Measurements from ENCODE around the gene MYO5C. TPM values are rescaled to one million over a fixed set of nuclear protein-coding genes. Genes with fewer than 3 reads are reported as not detected.

Gene MYO5C
- total RNA-seq, 6 experiments from 2014 or later: 0.02 to 0.10 TPM; not detected in 4

- Mint-ChIP-seq H3K4me1 (ENCODE audit: low read depth) (no peaks in the 10 kb centered on the region), H3K27ac (no peak overlapping the region), H3K9me3 (no peaks in the 10 kb centered on the region), H3K4me3 (no peak overlapping the region), H3K27me3 (ENCODE audit: insufficient read depth) (peaks cover 4% of the 10 kb centered on the region), H3K36me3 (ENCODE audit: low read depth) (peaks cover 8% of the 10 kb centered on the region; the same call in 1 of the 2 replicates)
- TF ChIP-seq CTCF (IDR thresholded peaks at IDR 0.05): no peak
- no peak for DNase-seq
Measured at GRCh38 chr15:52155878-52156277, 139.7 kb downstream of the MYO5C start.

DNA sequence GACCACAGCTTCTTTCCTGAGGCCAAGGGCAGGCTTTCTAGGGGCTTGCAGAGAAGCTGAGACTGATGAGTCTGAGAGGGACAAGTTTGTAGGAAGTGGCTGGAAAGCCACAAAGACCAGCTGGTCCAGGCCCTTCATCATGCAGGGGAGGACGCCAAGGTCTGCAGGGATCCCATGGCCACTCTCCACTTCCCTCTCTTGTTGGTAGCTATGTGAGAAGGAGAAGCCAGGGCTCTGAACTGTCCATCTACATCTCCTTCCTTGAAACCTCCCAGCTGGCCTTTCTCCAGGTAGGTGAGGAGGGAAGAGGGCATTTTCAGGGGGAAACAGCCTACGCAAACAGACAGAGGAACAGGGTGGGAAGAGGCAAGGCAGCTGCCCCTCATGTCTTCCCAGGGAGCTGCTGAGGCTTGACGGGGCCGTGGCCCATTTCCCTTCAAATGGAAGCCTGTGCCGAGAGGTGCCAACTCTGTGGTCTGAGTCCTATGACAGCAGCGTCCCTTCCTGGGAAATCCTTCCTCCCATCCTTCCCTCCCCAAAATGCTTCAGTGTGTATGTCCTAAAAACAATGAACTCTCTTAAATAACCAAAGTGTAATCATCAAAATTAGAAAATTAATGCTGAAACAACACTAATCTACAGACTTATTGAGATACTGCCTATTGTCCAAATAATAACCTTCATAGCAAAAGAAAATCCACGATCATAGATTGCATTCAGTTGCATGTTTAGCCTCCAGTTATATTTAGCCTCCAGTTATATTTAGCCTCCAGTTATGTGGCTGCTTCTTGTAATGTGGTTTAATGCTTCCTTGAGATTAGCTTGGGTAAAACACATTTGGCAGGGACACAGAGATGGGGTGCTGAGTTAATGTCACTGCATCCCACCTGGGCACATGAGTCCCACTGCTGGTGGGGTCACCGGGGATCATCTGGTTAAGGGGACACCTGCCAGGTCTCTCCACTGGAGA, 140.4 kb downstream of the MYO5C start:
- DNase-seq: no peak
- no peak for TF ChIP-seq CTCF (IDR thresholded peaks at IDR 0.05)
- no peak overlapping the region for H3K27ac Mint-ChIP-seq
- H3K36me3 Mint-ChIP-seq (ENCODE audit: low read depth): peaks cover 8% of the 10 kb centered on the region; the same call in 1 of the 2 replicates
- no peaks in the 10 kb centered on the region for H3K9me3 Mint-ChIP-seq
- H3K27me3 Mint-ChIP-seq (ENCODE audit: insufficient read depth): peaks cover 4% of the 10 kb centered on the region
- H3K4me1 Mint-ChIP-seq (ENCODE audit: low read depth): no peaks in the 10 kb centered on the region
- H3K4me3 Mint-ChIP-seq: no peak overlapping the region

DNA sequence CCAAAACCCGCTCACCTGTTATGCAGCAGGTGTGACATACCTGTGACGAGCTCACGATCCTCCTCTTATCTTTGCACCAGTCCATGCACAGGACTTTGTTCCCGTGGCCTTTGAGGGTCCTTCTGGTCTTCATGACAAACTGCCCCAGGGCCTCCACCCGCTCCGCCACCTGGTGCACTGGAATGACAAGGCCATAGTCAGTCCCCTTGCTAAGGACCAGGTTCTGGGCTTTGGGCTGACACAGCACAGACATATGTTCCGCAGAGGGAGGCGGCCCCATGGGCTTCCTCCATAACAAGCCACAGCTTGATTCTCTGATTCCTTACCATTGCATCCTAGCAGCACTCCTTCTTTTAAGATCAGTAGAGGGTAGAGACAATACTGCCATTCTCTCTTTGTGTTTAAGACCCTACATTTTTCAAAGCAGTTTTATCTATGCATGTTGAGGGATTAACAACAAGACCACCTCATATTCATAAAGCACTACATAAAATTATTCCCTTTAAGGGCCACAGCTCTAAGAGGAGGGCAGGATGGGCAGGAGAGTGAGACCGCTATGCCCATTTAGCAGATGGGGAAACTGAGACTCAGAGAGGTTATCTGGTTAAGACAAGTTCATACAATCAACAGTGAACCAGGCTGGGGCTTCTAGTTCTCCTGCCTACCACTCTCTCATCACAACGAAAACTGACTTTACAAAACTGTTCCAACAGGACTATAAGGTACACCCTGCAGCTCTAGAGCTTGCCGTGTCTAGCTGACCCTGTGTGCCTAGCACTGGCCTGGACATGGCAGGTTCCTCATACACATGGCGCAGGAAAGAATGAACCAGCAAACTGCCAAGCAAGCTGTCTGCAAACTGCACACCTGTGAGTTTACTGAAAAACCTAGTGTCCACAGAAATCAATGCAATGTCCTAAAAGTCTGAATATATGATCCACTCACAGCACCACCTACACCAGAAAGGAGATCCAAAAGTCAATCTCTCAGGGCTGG, 141.4 kb downstream of the MYO5C start:
- TF ChIP-seq CTCF (IDR thresholded peaks at IDR 0.05): no peak
- H3K36me3 Mint-ChIP-seq (ENCODE audit: low read depth): 0 out of 2 replicates have a peak, but pooled peaks cover 4% of the 10 kb centered on the region
- H3K9me3 Mint-ChIP-seq: no peaks in the 10 kb centered on the region
- H3K4me1 Mint-ChIP-seq (ENCODE audit: low read depth): no peaks in the 10 kb centered on the region
- no peak overlapping the region for H3K4me3 Mint-ChIP-seq
- H3K27ac Mint-ChIP-seq: no peak overlapping the region
- peaks cover 4% of the 10 kb centered on the region for H3K27me3 Mint-ChIP-seq (ENCODE audit: insufficient read depth)
- no peak for DNase-seq

DNA sequence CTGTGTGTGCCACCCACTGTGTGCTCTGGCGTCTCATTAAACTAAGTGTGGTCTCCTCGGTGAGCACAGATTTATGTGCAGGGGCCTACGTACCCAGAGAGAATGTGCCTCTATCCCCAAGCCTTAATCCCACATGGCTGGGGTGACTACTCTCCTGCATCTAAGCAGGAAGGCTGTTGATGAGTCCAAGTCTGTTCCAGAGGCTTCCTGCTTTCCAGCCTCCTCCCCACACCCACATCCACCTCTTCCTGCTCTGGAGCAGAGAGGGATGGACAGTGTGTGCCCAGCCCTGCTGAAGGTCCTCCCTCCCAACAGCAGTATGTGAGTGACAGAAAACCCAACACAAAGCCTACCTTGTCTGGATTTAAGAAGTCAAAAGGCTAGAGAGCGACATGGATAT, 144.3 kb downstream of the MYO5C start:
- TF ChIP-seq CTCF (IDR thresholded peaks at IDR 0.05): no peak
- no peak overlapping the region for H3K4me3 Mint-ChIP-seq
- peak overlapping the region; percentile 30; the same call in 1 of the 2 replicates for H3K27ac Mint-ChIP-seq
- H3K9me3 Mint-ChIP-seq: no peaks in the 10 kb centered on the region
- peaks cover 10% of the 10 kb centered on the region for H3K36me3 Mint-ChIP-seq (ENCODE audit: low read depth)
- no peak for DNase-seq
- H3K4me1 Mint-ChIP-seq (ENCODE audit: low read depth): peaks cover 17% of the 10 kb centered on the region
- H3K27me3 Mint-ChIP-seq (ENCODE audit: insufficient read depth): no peaks in the 10 kb centered on the region; the same call in 1 of the 2 replicates

DNA sequence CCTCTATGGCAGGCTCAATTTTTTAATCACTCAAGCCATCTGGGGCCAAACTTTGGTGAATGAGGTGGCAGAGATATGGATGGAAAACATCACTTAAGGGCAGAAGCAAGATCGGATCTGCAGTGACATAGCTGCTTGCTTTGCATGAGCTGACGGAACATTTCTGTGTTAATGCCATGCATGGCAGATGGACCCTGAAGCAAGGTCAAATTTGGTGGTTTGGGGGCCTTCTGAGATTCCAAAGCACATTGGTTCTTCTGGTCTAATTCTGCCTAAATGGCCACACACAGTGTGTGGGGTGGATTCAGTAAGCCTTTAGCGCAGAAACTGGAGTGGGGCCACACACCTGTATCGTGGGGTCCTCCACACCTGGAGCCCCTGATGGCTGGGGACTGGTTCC, 144.7 kb downstream of the MYO5C start:
- peaks cover 13% of the 10 kb centered on the region for H3K36me3 Mint-ChIP-seq (ENCODE audit: low read depth)
- peaks cover 17% of the 10 kb centered on the region for H3K4me1 Mint-ChIP-seq (ENCODE audit: low read depth)
- no peak overlapping the region for H3K27ac Mint-ChIP-seq
- H3K9me3 Mint-ChIP-seq: no peaks in the 10 kb centered on the region
- no peak overlapping the region for H3K4me3 Mint-ChIP-seq
- TF ChIP-seq CTCF (IDR thresholded peaks at IDR 0.05): no peak
- H3K27me3 Mint-ChIP-seq (ENCODE audit: insufficient read depth): no peaks in the 10 kb centered on the region; the same call in 1 of the 2 replicates
- no peak for DNase-seq
